ACC112 (cell line): ENCODE measurements around the gene IRF8.

Experiments used
- H2AFZ ChIP-seq: fragments of 200-600 bp; sonication (generic); one replicate; pipeline ENCODE4 v1.6.0; 2017; ENCODE audit warnings: antibody characterized with exemption, low read length; ENCODE audit not compliant: unreplicated experiment
- H3K27ac ChIP-seq: fragments of 200-600 bp; sonication (generic); 2 replicates; pipeline ENCODE4 v1.5.1; 2014; ENCODE audit warnings: low read depth, mild to moderate bottlenecking, antibody characterized with exemption, low read length, moderate library complexity
- H3K27me3 ChIP-seq: fragments of 200-600 bp; sonication (generic); 2 replicates; pipeline ENCODE4 v1.6.1; 2014; ENCODE audit warnings: mild to moderate bottlenecking, antibody characterized with exemption, low read length, moderate library complexity, mixed read lengths; ENCODE audit not compliant: insufficient read depth
- H3K36me3 ChIP-seq: fragments of 200-600 bp; sonication (generic); 2 replicates; pipeline ENCODE4 v1.6.1; 2016; ENCODE audit warnings: mild to moderate bottlenecking, antibody characterized with exemption, low read length, moderate library complexity, mixed read lengths; ENCODE audit not compliant: insufficient read depth
- H3K4me1 ChIP-seq: fragments of 200-600 bp; sonication (generic); one replicate; pipeline ENCODE4 v1.6.1; 2016; ENCODE audit warnings: low read length, mixed read lengths; ENCODE audit not compliant: insufficient read depth, unreplicated experiment, control insufficient read depth
- H3K4me3 ChIP-seq: fragments of 200-600 bp; sonication (generic); 2 replicates; pipeline ENCODE4 v1.5.1; 2014; ENCODE audit warnings: mild to moderate bottlenecking, low read depth, low read length
- H3K79me2 ChIP-seq: fragments of 200-600 bp; sonication (generic); one replicate; pipeline ENCODE4 v1.6.0; 2016; ENCODE audit warnings: low read length; ENCODE audit not compliant: control insufficient read depth, unreplicated experiment, insufficient read depth

IRF8 gene

GRCh38 chr16:85963753-85964285 lies 64.9 kb downstream of the IRF8 start:
- Histone ChIP-seq H3K4me3 (no peak overlapping the region), H3K27ac (no peak overlapping the region), H3K27me3 (peaks cover 54% of the 10 kb centered on the region), H3K79me2 (no peaks in the 10 kb centered on the region), H3K36me3 (no peaks in the 10 kb centered on the region), H3K4me1 (no peaks in the 10 kb centered on the region), H2AFZ (no peak overlapping the region)

- Histone ChIP-seq H3K27me3 (peaks cover 65% of the 10 kb centered on the region), H3K4me3 (no peak overlapping the region), H3K79me2 (no peaks in the 10 kb centered on the region), H3K36me3 (no peaks in the 10 kb centered on the region), H3K4me1 (peaks cover 6% of the 10 kb centered on the region), H3K27ac (no peak overlapping the region), H2AFZ (no peak overlapping the region)
Observed at GRCh38 chr16:85965125-85965524, 66.2 kb downstream of the IRF8 start.

- Histone ChIP-seq H3K79me2 (no peaks in the 10 kb centered on the region), H3K4me3 (no peak overlapping the region), H3K4me1 (peaks cover 6% of the 10 kb centered on the region), H3K27ac (no peak overlapping the region), H2AFZ (no peak overlapping the region), H3K27me3 (peaks cover 59% of the 10 kb centered on the region), H3K36me3 (no peaks in the 10 kb centered on the region)
Observed at GRCh38 chr16:85967111-85967510, 68.1 kb downstream of the IRF8 start.

- Histone ChIP-seq H3K4me3 (no peak overlapping the region), H3K4me1 (peaks cover 6% of the 10 kb centered on the region), H3K27me3 (peaks cover 51% of the 10 kb centered on the region), H3K27ac (no peak overlapping the region), H3K79me2 (no peaks in the 10 kb centered on the region), H2AFZ (no peak overlapping the region), H3K36me3 (no peaks in the 10 kb centered on the region)
Observed at GRCh38 chr16:85968041-85968920, 69.3 kb downstream of the IRF8 start.

GRCh38 chr16:85969159-85969558 lies 70.2 kb downstream of the IRF8 start:
- H3K27me3 ChIP-seq, result peaks cover 51% of the 10 kb centered on the region
- no peaks in the 10 kb centered on the region for H3K36me3 ChIP-seq
- H2AFZ ChIP-seq, result no peak overlapping the region
- no peak overlapping the region for H3K4me3 ChIP-seq
- H3K27ac ChIP-seq, result no peak overlapping the region
- H3K4me1 ChIP-seq, result peaks cover 6% of the 10 kb centered on the region
- H3K79me2 ChIP-seq, result no peaks in the 10 kb centered on the region

GRCh38 chr16:85969591-85969990 lies 70.6 kb downstream of the IRF8 start:
- H3K79me2 ChIP-seq, result no peaks in the 10 kb centered on the region
- no peak overlapping the region for H3K4me3 ChIP-seq
- H3K36me3 ChIP-seq, result no peaks in the 10 kb centered on the region
- no peak overlapping the region for H2AFZ ChIP-seq
- H3K4me1 ChIP-seq, result peaks cover 6% of the 10 kb centered on the region
- H3K27ac ChIP-seq, result no peak overlapping the region
- H3K27me3 ChIP-seq, result peaks cover 51% of the 10 kb centered on the region

GRCh38 chr16:85970016-85970733 lies 71.2 kb downstream of the IRF8 start:
- no peak overlapping the region for H3K4me3 ChIP-seq
- H3K4me1 ChIP-seq, result peaks cover 6% of the 10 kb centered on the region
- no peaks in the 10 kb centered on the region for H3K36me3 ChIP-seq
- no peaks in the 10 kb centered on the region for H3K79me2 ChIP-seq
- H3K27me3 ChIP-seq, result peaks cover 46% of the 10 kb centered on the region
- H2AFZ ChIP-seq, result no peak overlapping the region
- no peak overlapping the region for H3K27ac ChIP-seq

GRCh38 chr16:85970738-85971137 lies 71.8 kb downstream of the IRF8 start:
- no peak overlapping the region for H3K27ac ChIP-seq
- no peaks in the 10 kb centered on the region for H3K79me2 ChIP-seq
- H3K36me3 ChIP-seq, result no peaks in the 10 kb centered on the region
- no peak overlapping the region for H2AFZ ChIP-seq
- no peak overlapping the region for H3K4me3 ChIP-seq
- peaks cover 6% of the 10 kb centered on the region for H3K4me1 ChIP-seq
- peaks cover 47% of the 10 kb centered on the region for H3K27me3 ChIP-seq
